ENCODE data around the gene RPS2.

RPS2 gene

GRCh38 chr16:1918351-1919326 lies 46.0 kb downstream of the RPS2 start, which contains the start of gene HS3ST6:
TSS of gene HS3ST6 (minus strand) at chr16:1918415. CDS start at chr16:1918323, 92 bp downstream.
- DNase-seq (ENCODE audit: insufficient read length) (no peak), FAIRE-seq (no peak)

GRCh38 chr16:1917665-1918350 lies 46.8 kb downstream of the RPS2 start:
- FAIRE-seq (no peak), DNase-seq (ENCODE audit: insufficient read length) (no peak)
- no peak for TF ChIP-seq TAF1 (IDR thresholded peaks at IDR 0.05; ENCODE audit: borderline replicate concordance, low read depth, low read length)
- TF ChIP-seq POLR2A (IDR thresholded peaks at IDR 0.05; ENCODE audit: low read depth, low read length): no peak
- no peak for TF ChIP-seq POLR2AphosphoS5 (IDR thresholded peaks at IDR 0.05; ENCODE audit: low read depth, low read length)

More at GRCh38 chr16:1918351-1919326, 46.0 kb downstream of the RPS2 start, which contains the start of gene HS3ST6:
- TF ChIP-seq POLR2AphosphoS5 (IDR thresholded peaks at IDR 0.05; ENCODE audit: low read depth, low read length) (no peak), POLR2A (IDR thresholded peaks at IDR 0.05; ENCODE audit: low read depth, low read length) (no peak), TAF1 (IDR thresholded peaks at IDR 0.05; ENCODE audit: borderline replicate concordance, low read depth, low read length) (no peak)

- no peak for FAIRE-seq
- TF ChIP-seq TAF1 (IDR thresholded peaks at IDR 0.05; ENCODE audit: borderline replicate concordance, low read depth, low read length) (no peak), POLR2AphosphoS5 (IDR thresholded peaks at IDR 0.05; ENCODE audit: low read depth, low read length) (no peak), POLR2A (IDR thresholded peaks at IDR 0.05; ENCODE audit: low read depth, low read length) (no peak)
- no peak for DNase-seq (ENCODE audit: insufficient read length)
Observed at GRCh38 chr16:1917056-1917664, 47.5 kb downstream of the RPS2 start.

GRCh38 chr16:1916640-1916990 lies 48.0 kb downstream of the RPS2 start:
- FAIRE-seq (no peak), DNase-seq (ENCODE audit: insufficient read length) (no peak)
- no peak for TF ChIP-seq POLR2AphosphoS5 (IDR thresholded peaks at IDR 0.05; ENCODE audit: low read depth, low read length)
- TF ChIP-seq TAF1 (IDR thresholded peaks at IDR 0.05; ENCODE audit: borderline replicate concordance, low read depth, low read length): no peak
- TF ChIP-seq POLR2A (IDR thresholded peaks at IDR 0.05; ENCODE audit: low read depth, low read length): no peak

- DNase-seq (ENCODE audit: insufficient read length) (no peak), FAIRE-seq (no peak)
- TF ChIP-seq POLR2AphosphoS5 (IDR thresholded peaks at IDR 0.05; ENCODE audit: low read depth, low read length): no peak
- no peak for TF ChIP-seq POLR2A (IDR thresholded peaks at IDR 0.05; ENCODE audit: low read depth, low read length)
- no peak for TF ChIP-seq TAF1 (IDR thresholded peaks at IDR 0.05; ENCODE audit: borderline replicate concordance, low read depth, low read length)
Observed at GRCh38 chr16:1915732-1916639, 48.6 kb downstream of the RPS2 start.

GRCh38 chr16:1914988-1915387 lies 49.6 kb downstream of the RPS2 start:
- FAIRE-seq: no peak
- TF ChIP-seq POLR2A (IDR thresholded peaks at IDR 0.05; ENCODE audit: low read depth, low read length) (no peak), POLR2AphosphoS5 (IDR thresholded peaks at IDR 0.05; ENCODE audit: low read depth, low read length) (no peak), TAF1 (IDR thresholded peaks at IDR 0.05; ENCODE audit: borderline replicate concordance, low read depth, low read length) (no peak)
- no peak for DNase-seq (ENCODE audit: insufficient read length)

- FAIRE-seq: no peak
- no peak for DNase-seq (ENCODE audit: insufficient read length)
- TF ChIP-seq TAF1 (IDR thresholded peaks at IDR 0.05; ENCODE audit: borderline replicate concordance, low read depth, low read length) (no peak), POLR2AphosphoS5 (IDR thresholded peaks at IDR 0.05; ENCODE audit: low read depth, low read length) (no peak), POLR2A (IDR thresholded peaks at IDR 0.05; ENCODE audit: low read depth, low read length) (no peak)
Observed at GRCh38 chr16:1914084-1914608, 50.5 kb downstream of the RPS2 start.

- FAIRE-seq (no peak), DNase-seq (ENCODE audit: insufficient read length) (no peak)
- TF ChIP-seq POLR2AphosphoS5 (IDR thresholded peaks at IDR 0.05; ENCODE audit: low read depth, low read length) (no peak), TAF1 (IDR thresholded peaks at IDR 0.05; ENCODE audit: borderline replicate concordance, low read depth, low read length) (no peak), POLR2A (IDR thresholded peaks at IDR 0.05; ENCODE audit: low read depth, low read length) (no peak)
Observed at GRCh38 chr16:1913327-1914083, 51.1 kb downstream of the RPS2 start.

GRCh38 chr16:1912215-1912543 lies 52.4 kb downstream of the RPS2 start:
- no peak for FAIRE-seq
- DNase-seq (ENCODE audit: insufficient read length): no peak
- TF ChIP-seq POLR2AphosphoS5 (IDR thresholded peaks at IDR 0.05; ENCODE audit: low read depth, low read length) (no peak), TAF1 (IDR thresholded peaks at IDR 0.05; ENCODE audit: borderline replicate concordance, low read depth, low read length) (no peak), POLR2A (IDR thresholded peaks at IDR 0.05; ENCODE audit: low read depth, low read length) (no peak)

Measured in GM12892 (cell line).